Measurements from ENCODE around the gene TPPP3.
"Not testable (repeated sequence)": the region's sequence is repeated elsewhere in the genome, so short reads cannot be mapped to it uniquely, and the experiment has no call there.

TPPP3 gene

DNA sequence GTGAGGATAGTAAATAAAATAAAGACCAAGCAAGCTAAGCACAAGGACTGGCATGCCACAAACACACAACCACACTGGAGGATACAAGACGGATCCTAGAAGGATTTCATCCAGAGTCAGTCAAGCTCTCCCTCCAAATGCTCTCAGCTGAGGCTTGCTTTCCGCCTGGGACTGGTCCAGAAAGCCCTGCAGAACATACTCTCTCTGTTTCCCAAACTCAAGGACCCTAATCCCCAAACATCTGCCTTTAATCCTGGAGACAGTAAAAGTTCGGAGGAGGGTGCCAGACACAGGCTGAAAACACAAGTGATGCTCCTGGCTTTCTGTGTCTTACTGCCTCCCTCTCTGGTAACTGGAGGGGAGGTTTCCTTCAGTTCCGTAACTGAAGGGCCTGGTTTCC lies 32.3 kb upstream of the TPPP3 start:
- DNase-seq: no peak

DNA sequence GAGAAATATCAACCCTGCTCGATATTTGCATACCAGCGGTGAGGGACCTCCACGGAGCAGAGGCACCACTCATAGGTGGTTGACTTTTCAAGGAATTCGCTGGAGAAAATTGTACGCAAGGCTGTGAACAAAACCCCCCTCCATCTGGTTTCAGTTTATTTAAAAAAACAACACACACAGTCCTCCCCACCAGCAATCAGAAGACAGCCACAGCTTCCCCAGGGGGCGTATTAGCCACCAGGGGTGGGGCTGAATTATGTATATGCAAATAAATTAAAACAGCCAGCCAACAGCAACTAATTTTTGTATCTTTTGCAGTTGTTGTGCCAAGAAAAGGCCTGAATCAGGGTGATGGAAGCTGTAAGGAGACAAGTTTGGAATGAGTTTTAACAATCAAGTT lies 31.8 kb upstream of the TPPP3 start:
- peak; percentile 87 for DNase-seq

DNA sequence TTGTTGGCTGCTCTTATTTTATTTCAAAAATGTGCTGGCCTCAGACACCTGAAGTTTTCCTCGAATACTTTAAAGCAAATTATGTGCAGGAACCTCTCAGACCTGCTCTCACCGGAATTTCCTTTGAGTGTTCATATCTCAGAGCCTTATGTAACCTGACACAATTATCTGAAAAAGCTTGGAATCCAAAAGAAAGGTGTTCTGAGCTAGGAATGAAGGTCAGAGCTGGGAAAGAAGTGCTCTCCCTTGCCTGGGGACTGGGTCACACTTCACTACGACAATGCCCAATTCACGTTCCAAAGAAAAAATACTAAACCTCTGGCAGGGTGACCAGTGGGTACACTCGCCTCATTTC lies 30.9 kb upstream of the TPPP3 start:
- DNase-seq: no peak

DNA sequence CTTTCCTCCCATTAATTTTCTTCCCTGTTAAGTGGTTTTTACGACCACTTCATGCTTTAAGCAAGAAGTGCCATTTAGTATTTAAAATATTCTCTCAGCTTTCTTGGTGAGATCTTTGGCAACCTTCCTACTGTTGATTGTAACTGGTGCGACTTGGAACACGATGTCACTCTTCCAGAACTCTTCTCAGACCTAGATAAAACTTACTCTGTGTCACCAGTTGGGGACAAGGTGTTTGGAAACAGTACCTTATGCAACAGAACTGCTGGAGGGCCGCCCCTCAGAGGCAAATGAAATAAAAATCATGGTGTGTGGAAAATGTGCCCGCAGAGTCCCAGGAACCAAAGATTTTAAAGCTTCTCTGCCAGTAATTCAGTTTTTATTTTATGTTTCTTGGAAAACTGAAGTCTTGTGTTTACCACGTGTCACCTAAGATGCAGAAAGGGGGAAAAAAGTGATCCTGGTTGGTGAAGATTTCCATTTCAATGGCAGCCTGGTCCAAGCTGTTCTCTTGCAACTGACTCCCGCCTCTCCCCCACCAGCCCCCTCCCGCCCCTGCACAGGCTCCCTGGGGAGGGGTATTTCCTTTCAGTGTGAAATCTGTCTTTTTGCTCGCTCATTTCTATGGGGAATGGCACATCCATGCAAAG lies 30.4 kb upstream of the TPPP3 start:
- no peak for DNase-seq

DNA sequence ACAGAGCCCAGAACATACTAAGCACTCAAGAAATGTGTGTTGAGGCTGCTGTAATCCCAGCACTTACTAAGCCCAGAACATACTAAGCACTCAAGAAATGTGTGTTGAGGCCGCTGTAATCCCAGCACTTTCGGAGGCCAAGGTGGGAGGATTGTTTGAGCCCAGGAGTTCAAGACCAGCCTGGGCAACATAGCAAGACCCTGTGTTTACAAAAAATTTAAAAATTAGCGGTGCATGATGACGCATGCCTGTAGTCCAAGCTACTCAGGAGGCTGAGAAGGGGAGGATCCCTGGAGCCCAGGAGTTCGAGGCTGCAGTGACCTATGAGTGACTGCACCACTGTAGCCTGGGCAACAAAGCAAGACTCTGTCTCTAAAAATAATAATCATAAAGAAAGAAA lies 29.7 kb upstream of the TPPP3 start:
- no peak for DNase-seq

DNA sequence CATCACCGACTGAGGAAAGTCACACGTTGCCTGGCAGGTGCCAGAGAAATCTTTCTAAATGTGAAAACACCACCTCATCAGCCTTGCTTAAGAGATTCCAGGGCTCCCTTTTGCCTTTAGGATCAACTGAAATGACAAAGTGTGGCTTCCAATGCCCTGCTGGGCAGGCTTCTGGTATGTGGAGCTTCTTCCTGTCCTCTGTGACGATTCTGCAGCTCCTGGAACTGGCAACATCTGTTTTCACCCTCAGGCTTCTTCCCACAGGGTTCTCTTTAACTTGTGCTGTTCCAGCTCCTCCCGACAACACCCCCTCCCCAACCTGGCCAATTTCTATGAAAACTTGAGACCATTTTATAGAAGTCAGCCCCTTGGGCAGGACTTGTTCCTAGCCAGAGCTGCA lies 27.7 kb upstream of the TPPP3 start:
- no peak for DNase-seq

DNA sequence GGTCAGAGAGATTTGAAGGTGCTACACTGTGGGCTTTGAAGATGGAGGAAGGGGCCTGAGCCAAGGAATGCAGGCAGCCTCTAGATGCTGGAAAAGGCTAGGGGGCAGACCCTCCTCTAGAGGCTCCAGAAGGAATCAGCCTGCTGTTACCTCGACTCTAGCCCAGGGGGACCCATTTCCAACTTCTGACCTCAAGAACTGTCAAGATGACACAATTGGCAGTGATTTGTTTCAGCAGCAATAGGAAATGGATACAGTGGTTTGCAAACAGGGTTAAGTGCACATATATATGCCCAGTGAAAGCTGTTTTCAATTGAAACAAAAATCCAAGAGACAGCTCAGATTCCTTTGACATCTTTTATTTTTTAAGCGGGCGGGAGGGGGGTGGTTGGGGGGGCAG lies 26.6 kb upstream of the TPPP3 start:
- DNase-seq: peak; percentile 42

DNA sequence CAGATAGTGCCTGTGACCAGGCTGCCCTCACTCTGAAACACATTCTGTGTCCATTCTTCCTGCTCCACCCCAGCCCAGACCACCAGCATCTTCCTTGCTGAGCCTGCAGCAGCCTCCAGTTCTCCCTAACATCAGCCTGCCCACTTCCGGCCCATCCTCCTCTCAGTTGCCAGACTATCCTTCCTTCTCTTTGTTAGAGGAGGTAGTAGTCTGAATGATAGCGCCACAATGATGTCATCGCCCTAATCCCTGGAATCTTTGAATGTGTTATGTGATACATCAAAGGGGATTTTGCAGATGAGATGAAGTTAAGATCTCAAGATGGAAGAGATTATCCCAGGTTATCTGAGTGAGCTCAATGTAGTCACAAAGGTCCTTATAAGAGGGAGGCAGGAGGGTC lies 26.2 kb upstream of the TPPP3 start:
- DNase-seq: peak; percentile 65

DNA sequence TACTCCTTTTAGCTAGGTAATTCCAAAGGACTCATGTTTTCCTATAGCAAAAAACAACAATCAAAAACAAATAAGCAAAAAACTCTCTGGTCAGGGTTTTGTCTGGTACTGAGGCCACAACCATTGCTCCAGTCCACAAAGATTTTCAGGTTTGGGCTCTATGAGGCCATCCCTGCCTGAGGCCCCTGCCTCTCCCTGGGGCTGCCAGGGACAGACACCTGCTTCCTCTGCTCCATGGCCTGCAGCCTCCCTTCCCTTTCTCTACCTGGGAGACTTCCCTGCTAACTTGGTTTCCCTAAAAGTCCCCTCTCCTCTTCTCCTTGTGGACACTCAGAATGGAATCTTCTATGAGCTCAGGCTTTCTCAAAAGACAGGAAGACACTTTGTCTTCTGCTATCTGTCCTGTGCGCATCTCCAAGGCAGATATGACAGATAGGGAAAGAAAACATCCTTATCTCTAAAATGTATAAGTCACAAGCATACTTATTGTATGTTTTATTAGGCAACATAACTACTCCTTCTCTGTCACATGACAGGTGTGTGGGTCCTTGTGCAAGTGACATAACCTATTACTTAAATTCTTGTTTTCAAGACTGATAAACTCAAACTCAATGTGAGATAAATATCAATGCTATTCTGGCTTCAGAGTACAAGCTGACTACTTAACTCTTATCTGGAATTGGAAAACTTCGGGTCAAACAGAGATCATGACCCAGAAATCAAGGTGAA lies 24.2 kb upstream of the TPPP3 start:
- no peak for DNase-seq

DNA sequence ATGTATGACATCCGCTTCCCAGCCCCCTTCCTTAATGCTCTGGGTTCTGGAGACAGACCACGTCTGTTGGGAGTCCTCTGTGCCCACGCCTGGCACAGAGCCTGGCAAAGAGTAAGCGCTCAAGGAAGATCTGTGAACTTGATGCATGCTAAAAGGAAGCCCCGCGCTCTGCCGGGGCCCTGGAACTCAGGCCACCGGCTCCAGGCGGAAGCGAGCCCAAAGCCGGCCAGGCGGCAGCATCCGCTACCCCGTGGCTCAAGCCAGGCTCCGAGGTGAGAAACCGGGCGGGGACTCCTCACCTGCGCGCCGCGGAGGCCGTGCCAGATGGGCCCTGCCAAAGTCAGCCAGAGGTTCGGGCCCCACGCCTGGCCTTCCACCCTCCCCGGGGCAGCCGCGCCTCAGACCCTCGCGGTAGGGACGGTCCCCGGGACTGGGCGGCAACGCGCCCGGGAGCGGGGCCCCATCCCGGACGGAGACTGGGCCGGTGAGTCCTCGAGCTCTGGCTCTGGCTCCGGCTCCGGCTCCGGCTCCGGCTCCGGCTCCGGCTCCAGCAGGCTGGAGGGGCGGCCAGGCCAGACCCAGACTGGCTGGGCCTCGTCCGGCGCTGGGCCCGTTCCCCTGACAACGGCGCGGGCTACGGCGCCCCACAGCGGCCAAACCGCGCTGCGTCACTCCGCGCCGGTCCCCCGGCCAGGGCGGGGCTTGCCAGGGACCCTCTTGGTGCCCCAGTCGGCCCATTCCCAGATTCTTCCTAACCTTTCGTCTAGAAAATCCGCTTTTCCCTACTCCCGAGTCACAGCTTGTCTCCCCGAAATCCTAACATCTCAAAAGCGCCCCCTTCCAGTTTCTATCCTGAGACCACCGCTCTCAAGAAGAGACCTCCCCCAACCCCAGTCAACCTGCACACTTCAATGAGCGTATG lies 22.8 kb upstream of the TPPP3 start, which contains the start of gene ZDHHC1:
Gene ZDHHC1, minus strand, starts transcription at position 606 of the 922 bp plus-strand sequence. CDS start 8,702 bp downstream, outside the sequence.
- peak; percentile 68 for DNase-seq

DNA sequence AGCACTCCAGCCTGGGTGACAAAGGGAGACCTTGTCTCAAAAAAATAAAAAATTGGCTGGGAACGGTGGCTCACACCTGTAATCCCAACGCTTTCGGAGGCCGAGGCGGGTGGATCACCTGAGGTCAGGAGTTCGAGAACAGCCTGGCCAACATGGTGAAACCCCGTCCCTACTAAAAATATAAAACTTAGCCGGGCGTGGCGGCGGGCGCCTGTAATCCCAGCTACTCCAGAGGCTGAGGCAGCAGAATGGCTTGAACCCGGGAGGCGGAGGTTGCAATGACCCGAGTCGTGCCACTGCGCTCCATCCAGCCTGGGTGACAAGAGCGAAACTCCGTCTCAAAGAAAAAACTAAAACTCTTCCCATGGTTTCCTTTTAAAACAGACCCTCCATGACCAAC lies 22.1 kb upstream of the TPPP3 start:
- DNase-seq: not testable (repeated sequence)

DNA sequence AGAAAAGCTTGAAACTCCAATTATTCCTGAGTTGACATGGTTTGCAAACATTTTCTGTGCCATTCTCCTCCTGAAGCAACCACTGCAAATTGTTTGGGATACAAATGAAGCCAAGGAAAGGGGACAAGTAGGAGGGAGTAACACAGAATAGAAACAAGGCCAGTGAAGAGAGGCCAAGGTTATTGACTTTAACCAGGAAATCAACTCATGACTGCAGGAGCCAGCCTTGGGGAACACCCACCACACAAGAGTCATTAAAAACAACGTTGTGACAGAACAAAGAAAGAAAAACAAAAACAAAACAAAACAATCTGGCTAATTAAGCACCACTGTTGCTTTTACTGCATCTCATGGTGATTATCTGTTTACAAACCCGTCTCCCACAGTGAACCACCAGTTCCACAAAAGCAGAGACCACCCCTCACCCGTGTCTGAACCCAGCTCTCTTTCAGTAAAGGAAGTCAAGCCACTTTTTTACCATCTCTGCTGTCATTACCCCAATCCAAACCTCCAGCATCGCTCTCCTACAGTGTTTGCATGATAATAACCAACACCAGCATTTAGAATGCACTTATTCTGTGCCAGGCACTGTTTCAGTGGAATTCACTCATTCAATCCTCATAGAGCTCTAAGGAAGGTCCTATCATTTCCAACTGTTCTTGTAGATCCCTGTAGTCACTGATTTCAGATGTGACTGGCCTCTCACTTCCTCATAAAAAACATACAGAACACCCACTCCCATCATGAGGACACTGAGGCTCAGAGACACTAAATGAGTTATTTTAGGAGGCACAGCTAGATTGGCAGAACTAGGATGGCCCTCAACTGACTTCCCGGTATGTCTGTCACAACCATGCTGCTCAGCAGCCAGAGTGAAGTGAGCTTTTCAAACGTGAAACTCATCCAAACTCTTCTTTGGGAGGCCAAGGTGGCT lies 20.9 kb upstream of the TPPP3 start:
- no peak for DNase-seq

DNA sequence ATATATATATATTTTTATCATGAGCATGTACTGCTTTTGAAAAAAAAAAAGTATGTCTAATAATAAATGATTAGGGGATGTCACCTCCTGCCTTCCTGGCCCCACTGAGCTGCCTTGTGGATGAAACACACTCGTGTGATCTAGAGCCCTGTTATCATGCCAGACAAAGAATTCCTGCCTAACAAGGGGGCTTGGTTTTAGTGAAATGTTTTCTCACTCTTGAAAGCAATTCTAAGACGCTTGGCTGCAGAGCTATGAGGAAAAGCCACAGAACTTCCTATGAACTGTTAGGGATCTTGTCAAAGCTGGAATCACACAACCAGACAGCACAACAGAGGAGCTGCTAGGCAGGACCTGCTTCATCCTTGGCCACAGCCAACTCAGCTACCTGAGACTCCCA lies 19.0 kb upstream of the TPPP3 start:
- DNase-seq: no peak

DNA sequence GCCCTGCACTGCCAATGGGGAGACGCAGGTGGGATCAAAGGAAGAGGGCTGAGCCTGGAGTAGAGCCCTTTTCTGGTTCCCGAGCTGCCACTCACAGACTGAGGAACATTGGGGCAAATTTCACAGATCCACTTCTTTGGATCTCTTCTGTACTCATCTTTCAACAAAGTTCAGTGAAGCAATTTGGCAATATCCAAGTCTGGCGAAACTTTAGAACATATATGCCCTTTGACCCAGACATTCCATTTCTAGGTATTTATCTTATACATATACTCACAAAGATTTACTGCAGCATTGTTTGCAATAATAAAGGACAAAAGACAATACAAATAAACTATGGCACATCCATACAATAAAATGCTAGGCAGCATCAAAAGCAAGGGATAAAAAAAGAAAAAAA lies 18.0 kb upstream of the TPPP3 start:
- no peak for DNase-seq

DNA sequence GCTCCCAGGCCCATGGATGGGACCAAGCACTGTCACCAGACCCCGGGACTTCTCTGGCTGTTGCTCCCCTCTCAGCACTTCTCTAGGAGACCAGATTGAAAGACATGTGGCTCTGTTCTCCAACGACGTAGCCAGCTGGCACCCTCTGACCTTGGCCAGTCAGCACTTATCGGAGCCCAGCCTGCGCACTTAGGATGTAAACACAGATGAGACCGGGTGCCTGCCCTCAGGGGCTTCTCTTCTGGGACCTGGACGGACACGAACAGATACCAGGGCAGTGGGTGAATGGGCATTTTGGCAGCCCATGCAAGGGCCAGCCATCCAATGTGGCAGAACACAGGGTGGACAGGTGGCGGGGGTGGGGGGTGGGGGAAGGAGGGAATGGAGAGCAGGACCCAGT lies 16.3 kb upstream of the TPPP3 start:
- DNase-seq: no peak

DNA sequence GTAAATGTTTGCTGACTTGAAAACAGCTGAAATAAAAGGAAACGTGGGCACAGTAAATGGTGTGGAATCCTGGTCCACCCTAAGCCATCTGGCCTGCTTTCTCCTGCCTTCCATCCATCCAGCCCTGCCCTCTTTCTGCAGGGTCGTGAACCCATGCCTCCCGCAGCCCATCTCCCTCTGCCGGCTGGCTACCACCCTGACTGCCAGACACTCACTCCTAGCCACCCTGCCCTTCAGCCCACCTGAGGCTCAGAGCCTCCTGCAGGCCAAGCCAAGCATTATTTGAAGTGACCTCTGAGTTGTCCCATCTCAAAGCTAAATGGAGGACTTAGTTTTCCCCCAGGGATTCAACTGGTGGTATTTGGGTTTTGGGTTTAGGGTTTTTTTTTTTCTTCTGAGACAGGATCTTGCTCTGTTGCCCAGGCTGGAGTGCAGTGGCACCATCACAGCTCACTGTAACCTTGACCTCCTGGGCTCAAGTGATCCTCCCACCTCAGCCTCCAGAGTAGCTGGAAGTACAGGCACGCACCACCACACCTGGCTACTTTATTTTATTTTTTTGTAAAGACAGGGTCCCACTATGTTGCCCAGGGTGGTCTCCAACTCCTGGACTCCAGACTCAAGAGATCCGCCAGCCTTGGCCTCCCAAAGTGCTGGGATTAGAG lies 14.6 kb upstream of the TPPP3 start:
- DNase-seq: no peak

DNA sequence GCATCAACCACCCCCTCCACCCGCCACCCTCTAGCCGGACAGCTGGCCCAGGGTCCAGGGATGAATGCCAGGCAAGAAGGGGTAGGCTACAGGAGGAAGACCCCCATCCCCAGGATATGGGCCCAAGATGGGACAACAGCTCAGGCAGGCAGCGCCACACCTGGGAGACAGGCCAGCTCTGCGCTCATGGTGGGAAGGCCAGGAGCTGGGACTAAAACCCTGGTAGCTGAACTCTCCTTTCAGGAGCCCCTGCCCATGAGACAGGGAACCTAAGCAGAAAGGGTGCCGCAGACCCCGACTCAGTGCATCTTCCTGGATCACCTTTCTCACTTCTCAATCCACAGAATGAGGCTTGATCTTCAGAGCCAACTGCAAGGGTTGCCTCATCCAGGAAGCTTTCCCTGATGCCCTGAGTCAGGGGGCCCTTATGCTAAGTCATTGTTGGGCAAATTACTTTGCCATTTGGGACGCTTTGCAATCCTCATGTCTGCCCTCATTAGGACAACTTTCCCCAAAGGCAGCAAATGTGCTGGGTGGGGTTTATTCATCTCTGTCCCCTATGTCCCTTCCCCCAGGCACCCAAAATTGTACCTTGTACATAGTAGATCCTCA lies 14.0 kb upstream of the TPPP3 start:
- no peak for DNase-seq

DNA sequence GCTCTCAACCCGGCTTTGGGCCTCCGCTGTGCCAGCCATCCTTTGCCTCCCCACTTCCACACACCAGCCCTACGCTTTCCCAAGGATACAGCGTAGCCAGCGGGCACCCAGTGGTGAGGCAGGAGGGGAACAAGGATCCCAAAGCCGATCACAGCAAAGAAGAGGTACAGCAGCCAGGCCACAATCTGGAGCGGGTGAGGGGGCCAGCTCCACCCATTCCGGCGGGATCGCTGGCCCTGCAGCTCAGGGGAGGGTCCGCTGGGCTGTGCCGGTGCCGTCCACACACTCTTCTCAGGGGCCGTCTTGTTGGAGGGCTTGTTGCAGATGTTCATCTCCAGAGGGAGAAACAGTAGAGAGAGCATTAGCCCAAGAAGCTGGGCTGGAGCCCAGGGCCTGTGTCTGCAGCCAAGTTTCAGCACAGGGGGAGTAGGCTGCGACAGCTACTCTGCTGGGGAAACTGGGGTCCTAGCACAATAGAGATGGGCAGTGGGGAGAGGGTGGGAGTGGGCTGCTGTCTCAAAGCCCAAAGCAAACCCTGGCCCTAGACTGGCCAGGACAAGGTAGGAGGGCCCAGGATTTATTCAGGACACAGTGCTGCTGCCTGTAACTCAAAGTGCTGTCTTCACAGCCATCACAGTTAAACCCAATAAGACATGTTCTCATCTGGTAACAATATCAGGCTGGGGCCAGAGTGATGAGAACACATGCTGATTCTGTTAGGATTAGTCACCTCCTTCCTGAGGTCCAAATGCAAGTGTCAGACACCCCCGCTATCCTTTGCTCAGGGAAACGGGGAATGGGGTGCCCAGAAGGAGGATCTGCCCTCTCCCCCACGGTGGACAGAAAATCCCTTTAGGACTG lies 13.0 kb upstream of the TPPP3 start:
- peak; percentile 89 for DNase-seq

DNA sequence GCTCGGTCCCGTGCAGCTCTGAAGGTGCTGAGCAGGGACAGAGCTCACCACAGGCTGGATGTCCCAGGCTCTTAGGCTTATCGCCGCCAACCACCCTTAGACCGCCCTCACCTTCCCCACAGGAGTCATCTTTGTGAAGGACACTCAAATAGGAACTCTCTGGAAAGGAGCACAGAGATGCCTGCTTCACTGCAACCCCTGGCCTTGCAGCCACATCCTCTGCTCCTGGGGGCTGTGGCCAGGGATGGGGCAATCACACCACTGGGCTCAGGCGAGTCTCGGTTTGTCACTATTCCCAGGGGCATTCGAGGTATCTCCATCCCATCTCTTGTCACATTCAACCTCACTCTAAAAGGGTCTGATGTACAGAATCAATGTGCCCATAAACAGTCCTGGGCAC lies 12.0 kb upstream of the TPPP3 start:
- DNase-seq: no peak

DNA sequence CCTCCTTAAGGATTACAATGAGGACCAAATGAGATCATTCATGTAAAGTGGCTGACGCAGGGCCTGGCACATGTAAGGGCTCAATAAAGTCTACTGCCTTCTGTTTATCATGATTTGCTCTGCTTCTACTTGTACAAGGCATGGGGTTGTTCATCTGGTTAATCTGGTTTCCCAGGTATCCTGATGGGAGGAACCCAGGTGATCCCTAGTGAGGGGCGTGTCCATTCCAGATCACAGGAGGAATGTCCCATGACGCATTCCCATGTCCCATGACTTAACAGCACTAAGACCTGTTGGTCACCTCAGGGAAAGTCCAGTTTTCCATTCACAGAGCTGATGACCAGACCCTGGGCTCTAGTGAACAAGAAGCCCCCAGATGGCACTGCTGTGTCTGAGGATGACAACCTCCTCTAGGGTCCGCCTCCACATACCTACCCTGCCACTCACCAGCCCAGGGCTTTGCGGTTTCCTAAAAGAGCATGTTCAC lies 11.5 kb upstream of the TPPP3 start:
- no peak for DNase-seq

Data from fibroblast of skin of right quadriceps (primary cell).